Measurements from ENCODE around the gene LAYN.

The LAYN gene, protein sequence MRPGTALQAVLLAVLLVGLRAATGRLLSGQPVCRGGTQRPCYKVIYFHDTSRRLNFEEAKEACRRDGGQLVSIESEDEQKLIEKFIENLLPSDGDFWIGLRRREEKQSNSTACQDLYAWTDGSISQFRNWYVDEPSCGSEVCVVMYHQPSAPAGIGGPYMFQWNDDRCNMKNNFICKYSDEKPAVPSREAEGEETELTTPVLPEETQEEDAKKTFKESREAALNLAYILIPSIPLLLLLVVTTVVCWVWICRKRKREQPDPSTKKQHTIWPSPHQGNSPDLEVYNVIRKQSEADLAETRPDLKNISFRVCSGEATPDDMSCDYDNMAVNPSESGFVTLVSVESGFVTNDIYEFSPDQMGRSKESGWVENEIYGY

DNA sequence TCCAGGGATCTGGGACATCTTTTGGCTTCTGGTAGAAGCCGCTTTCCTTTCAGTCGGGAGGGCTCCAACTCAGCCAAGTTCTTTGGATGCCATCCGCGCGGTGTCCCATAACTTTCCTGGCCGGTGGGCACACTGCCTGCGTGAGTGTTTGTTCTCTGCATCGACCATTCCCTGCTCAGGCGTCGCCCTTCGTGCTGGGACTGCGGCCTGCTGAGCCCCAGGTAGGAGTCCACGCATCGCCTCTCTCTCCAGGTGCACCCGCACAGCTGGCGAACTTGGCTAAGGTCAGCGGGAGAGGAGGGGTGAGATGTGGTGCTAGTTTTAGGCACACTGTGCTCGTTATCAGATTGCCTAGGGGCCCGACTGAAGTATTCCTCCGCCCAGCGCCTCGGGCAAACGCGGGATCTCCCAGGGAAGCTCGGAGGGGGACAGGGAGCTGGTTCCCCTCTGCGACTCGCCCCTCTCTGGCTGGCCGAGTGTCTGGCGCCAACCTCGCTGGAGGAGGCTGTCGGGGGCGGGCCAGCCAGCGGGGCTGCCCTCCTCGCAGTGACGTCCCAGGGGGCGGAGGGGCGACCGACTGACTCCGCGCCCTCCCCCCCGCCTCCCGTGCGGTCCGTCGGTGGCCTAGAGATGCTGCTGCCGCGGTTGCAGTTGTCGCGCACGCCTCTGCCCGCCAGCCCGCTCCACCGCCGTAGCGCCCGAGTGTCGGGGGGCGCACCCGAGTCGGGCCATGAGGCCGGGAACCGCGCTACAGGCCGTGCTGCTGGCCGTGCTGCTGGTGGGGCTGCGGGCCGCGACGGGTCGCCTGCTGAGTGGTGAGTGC, at the start of gene LAYN:
Gene LAYN, plus strand, starts transcription at position 607 of the 823 bp plus-strand sequence. Its CDS starts 124 bp downstream, at position 731.
- no peak for FAIRE-seq

DNA sequence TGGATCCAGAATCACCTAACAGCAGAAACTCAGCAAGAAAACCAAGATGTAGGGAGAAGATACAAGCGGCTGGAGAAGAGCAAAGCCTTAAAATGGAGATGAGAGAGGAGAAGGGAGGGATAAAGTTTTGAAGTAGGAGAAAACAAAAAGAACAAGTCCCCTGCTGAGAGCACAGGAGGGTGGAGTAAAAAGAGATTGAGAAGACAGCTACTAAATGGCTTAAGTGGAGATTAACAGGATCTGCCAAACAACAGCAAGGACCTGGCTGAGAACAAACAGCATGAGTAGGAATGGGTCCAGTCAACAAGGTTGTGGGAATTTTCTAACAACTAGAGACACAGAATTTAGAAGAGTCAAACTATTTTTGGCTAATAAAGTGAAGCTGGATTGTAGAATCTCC, 46.5 kb upstream of the LAYN start:
- FAIRE-seq: no peak

DNA sequence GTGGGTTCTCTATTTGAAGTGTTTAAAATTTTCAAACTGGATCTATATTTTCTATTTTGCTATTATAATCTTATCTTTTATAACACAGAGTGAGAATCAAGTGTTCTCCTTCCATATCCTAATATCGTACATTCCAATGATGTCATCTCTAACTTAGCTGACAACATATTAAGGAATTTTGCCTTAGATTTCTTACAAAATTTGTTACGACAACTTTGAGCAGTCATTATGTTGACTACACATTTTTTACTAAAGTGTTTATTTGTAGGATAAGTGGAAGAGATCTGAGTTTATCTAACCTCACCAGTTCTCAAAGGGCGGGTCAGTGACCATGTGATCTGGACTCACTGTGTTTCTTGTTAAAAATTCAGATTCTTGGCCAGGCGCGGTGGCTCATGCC, 41.0 kb upstream of the LAYN start:
- FAIRE-seq: no peak

DNA sequence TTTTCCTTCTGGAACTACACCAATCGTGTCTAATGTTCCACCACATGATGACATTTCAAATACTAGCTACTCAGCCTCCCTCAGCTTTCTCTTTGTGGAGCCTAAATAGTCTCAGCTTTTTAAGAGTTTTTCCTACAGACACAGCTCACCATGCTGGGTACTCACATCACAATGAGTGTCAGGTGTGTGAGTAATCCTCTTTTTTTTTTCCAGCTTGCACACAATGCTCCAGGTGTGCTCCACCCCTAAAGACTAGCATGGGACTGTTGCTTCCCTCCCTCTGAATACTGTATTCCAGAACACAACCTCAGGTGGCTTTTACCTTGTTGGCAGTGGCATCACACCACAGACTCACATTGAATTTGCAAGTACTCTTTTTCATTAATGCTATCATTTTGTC, 40.0 kb upstream of the LAYN start:
- FAIRE-seq: no peak

DNA sequence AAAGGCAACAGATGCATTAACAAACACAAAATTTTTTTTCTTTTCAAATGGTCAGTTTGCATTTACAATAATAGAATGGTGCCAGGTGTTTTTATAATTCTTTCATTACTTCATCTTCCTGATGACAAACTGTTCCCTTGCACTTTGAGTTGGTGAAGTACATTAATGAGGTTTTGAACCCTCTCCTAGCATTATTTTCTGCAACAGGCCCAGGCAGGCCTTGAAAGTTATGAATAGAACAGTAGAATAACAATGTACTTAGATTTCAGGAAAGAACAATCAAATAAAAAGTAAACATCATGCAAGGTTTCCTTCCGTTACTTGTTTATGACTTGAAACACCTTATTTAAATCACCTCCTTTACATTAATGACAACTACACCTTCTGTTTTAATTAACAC, 37.9 kb upstream of the LAYN start:
- FAIRE-seq: no peak

DNA sequence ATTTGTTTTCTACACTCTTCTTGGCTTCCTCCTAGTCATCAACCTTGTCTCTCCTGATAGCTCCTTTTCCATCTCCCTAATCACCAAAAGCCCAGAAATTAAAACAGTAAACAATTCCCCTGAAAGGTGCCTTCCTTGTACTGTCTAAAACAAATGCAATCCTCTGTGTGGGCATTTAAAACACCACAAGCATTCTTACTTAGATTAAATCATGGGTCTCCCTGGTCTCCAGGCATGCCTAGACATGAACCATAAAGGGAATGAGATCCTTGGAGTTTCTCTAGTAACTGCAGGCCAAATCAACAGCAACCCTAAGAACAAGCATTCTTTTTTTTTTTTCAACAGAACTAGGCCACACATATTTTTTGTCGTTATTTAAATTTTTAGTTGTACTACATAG, 30.2 kb upstream of the LAYN start:
- no peak for FAIRE-seq

DNA sequence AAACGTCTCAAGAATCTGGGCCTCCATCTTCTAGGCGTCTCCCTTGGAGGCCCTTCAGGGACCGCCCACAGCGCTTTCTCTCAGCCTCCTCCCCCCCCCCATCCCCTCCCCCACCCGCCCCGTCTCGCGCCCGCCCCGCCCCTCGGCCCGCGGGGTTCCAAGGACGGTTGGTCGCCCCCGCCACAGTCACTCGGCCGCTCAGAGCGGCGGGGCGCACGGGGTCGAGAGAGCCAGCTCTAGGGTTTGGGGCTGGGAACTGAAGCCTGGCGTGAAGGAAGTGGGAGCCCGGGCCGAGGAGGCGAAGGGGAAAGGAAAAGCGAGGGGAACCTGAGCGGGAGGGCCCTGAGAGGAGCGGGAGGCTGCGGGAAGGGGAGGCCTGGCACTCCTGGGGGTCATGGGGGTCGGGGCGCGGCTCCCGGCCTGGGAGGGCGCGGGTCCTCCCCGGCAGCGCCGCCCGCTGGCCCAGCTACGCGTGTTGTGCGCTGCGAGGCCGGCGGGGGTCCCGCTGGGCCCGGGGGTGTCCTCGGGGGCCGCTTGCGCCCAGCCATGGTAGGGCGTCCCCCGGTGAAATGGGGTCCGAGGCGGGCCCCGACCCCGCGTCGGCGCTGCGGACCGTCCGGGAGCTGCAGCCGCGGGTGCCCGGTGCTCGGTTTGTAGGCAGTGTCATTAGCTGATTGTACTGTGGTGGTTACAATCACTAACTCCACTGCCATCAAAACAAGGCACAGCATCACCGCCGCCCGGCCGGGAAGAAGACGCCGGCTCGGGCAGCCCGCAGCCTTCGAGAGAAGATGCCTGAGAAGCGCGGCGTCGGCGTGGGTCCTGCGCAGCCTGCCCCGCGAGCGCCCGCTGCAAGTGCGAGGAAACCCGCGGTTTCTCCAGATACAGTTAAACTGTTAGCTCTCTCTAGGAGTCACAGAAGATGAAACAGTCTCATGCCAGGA, 28.0 kb upstream of the LAYN start, which contains the start of gene BTG4:
Gene BTG4, minus strand, starts transcription at position 91 of the 944 bp plus-strand sequence. CDS start 13,610 bp downstream, outside the sequence.
- no peak for FAIRE-seq

DNA sequence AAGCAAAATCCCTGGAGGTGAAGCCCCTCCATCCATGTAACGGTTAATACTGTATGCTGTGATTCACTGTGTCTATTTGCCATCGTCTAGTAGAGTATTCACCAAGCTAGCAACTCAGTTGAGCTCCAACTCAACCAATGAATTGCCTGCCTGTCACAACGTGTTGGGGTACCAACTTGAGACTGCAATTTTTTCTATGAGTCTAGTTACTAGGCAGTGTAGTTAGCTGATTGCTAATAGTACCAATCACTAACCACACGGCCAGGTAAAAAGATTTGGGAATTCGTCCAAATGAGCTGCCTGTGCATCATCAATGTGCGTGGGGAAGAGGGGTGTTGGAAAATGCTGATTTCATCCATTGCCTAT, 27.3 kb upstream of the LAYN start:
- no peak for FAIRE-seq

DNA sequence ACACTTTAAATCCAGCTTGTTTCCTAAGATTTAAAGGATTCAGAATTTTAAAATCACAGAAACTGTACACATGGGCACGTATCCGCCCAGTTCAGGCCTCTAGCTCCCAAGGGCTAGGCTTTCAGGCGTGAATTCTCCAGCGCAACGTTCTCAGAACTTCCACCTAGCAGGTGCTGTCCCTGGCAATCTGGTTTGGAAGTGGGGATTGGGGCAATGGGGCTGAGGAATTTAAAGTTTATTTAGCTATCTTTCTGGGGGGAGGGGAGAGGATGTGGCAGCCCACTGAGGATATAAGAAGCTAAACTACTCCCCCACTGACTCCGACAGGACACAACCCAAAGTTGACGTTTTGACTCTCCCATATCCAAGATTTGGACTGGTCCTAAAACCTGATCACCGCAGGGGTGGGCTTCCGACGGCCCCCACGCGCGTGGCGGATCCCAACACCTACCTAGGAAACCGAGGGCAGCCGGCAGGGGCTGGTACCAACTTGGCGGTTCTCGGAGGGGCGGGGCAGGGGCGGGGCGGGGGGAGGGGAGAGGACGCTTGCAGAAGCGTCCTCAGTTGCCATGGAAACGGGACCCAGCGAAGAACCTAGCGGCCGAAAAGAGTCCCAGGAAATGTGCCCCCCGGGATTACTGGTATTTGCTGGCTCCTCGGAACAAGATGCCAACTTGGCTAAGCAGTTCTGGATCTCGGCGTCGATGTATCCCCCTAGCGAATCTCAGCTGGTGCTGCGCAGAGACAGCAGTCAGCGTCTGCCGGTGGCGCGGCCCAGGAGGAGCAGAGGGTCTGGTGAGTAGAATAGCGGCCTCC, 26.1 kb upstream of the LAYN start, which contains the start of gene HOATZ:
Gene HOATZ, plus strand, starts transcription at position 563 of the 816 bp plus-strand sequence. Its CDS starts 7 bp downstream, at position 570.
- no peak for FAIRE-seq

DNA sequence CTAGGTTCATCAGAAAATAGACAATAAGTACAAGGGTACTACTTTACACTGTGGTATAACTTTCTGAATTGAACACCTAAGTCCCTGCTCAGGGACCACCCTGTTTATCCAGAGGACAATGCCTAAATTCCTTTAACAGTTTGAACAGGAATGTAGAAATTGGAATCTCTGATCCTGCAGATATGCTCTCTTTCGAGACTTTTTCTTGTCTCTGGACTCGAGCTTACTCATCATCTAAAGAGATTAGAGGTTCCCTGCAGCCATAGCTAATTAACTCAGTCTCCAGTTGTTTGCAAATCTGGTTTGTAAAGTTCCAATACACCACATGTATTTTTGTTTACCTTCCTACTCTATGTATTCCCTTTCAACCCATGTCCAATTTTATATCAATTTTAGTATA, 24.9 kb upstream of the LAYN start:
- no peak for FAIRE-seq

DNA sequence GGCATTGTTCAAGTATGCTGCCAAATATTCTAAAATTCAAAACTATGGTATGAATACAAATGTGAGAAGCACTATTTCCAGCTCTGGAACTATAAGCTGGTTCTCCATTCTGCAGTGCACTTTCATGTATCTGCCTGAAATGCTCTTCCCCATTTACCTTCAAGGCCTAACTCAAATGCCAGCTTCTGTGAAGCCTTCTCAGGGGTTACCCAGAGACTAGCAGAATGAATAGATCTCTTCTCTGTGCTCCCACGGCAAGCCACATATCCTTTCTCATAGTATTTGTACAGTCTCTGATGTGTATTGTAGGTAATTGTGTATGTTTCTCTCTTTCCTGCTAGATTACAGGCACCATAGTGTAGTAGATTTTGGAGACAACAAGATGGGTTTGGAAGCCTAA, 21.9 kb upstream of the LAYN start:
- no peak for FAIRE-seq

DNA sequence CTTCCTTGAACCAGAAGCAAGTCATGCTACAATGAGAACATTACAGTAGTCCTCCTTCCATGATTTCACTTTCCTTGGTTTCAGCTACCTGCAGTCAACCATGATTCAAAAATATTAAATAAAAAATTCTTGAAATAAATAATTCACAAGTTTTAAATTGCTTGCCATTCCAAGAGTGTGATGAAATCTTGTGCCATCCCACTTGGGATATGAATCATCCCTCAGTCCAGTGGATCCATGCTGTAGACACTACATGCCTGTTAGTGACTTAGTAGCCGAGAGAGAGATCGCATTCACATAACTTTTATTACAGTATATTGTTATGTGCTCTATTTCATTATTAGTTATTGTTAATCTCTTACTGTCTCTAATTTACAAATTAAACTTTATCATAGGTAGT, 20.0 kb upstream of the LAYN start:
- no peak for FAIRE-seq

DNA sequence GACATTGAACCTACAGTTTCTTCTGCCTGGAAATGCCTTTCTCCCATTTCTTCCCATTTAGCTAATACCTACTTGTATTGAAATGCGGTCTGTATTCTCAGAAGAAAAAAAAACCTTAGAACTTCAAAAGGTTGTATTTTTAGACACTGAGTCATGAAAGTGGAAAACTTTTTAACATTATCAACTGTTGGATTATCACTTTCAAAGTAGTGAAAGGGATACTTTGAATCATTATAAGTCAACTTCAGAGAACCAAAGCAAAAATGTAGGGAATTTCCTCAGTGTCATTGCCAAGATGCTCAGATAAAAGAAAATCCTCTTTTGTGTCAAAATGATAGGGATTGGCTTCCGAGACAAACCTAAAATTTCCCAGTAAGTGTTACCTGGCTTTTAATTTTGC, 19.4 kb upstream of the LAYN start:
- FAIRE-seq: no peak

DNA sequence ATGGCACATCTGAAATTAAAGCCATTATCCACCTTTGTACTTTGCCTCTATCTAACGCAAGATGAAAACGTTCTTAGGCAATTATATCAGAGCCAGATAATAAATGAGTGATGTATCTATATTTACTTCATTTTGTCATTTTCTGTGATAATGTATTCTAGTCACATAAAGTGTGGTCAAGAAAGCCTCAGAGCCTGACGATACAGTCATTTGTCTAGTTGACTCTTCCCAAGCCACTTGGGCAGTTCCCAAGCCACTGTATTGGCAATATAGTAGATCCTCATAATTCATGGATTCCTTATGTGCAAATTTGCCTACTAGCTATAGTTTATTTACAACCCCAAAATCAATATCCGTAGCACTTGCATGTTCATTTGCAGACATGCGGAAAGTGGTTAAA, 18.1 kb upstream of the LAYN start:
- no peak for FAIRE-seq

DNA sequence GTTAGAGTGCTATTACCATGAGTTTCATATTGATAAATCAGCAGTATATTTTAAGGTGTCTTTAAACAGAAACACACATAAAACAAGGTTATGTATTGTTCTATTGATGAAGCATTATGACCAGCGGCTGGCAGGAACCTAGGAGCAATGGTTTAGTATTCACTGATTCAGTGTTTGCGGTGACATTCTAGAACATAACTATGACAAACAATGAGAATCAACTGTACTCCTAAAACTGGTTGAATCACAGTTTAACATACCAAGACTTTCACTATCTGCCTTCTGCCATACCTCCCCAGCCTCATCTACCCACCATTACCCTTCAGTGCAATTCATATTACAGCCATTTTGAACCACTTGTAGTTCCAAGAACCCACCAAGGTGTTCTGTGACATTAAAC, 17.2 kb upstream of the LAYN start:
- no peak for FAIRE-seq

DNA sequence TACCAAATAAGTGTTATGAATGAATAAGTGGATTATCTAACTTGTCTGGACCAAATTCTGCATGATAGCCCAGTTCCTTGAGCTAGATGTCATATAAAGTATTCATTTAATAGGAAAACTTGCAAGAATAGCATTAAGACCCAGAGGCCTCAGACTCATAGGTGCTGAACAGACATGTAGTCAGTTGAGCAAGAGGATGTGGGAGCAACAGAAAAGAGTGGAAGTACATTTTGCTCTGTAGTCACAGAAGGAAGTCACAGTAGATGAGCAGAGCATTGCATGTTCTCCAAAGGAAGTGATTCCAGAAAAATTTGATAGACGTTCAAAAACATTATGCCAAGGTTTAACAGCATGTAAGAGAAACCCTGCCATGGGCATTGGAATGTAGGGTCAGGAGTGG, 16.5 kb upstream of the LAYN start:
- no peak for FAIRE-seq

DNA sequence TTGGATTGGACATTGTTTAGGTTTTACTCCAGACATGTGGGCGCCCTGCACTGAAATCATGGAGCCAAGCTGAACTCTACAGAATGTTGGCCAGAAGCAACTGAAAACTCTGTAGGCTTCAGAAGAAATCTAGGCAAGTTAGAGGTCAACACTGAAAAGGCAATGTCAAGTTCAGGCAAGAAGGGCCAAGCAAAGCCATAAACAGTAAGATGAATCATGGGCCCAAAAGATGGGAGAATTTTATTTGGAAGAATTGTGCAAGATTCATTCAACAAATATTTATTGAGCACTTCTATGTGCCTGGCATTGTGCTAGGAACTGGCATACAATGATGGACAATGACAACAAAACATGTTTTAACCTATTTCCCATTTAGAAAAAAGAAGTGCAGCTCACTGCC, 15.1 kb upstream of the LAYN start:
- FAIRE-seq: no peak

DNA sequence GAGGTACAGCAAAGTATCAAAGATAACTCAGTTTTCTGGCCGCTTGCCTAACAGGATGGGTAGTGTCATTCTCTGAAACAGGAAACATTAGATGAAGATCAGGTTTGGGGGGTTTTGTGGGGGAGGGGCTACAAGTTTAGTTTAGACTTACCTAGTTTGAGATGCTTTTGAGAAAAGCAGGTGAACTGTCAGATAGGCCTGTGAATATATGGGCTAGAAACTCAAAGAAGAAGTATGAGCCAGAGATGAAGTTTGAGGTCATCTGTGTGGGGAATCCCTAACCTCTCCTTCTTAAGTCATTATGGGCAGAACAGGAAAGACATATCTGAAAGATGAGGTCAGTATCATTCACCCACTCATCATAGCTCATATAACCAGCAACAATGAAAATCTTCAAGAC, 14.0 kb upstream of the LAYN start:
- no peak for FAIRE-seq

DNA sequence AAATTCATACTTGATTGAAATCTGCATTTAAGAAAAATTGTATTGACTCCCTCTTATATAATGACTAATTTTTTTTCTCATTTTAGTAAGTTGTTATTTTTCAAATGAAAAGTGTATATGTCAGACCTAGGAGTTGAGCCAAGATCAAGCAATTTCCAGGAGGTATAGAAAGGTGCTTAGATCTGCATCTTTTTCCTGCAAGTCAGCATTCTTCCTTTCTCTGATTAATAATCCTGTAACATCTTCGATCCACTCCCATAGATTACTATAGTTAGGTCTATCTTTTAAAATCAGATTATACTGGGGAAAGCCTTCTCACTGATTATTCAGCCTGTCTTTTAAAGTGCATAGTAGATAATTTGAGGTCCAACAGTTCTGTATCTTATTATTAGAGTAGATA, 13.2 kb upstream of the LAYN start:
- FAIRE-seq: no peak

DNA sequence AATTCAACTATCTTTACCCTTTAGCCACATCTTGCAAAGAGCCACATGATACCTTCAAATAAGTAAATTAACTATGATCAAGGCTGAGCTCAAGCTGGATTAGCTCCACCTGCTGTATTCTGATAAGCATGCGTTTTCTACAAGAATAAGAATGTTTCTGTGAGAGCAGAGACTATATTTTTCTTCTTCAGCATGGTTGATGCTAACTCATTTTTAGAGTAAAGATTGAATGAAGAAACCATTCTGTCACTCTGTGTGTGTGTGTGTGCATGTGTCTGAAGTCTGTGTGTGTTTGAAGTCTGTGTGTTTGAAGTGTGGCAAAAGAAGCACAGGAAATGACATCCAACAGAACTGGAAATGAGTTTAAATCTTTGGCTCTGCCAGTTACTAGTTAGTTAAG, 12.0 kb upstream of the LAYN start:
- FAIRE-seq: no peak

DNA sequence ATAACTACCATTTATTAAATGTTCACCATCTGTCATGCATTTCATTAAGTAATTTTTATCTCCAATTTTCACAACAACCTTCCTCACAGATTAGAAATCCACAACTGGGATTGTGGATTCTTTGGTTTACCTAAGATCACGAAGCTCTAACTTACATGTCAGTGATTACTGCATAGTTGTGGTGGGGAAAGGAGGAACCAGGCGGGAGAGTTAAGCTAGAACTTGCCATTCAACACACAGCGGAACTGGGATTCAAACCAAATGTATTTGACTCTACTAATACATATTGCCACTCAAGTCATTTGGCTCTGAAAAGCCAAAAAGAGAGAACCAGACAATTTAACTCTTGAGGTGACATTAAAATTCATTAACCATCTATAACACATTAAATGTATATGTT, 10.4 kb upstream of the LAYN start:
- no peak for FAIRE-seq

DNA sequence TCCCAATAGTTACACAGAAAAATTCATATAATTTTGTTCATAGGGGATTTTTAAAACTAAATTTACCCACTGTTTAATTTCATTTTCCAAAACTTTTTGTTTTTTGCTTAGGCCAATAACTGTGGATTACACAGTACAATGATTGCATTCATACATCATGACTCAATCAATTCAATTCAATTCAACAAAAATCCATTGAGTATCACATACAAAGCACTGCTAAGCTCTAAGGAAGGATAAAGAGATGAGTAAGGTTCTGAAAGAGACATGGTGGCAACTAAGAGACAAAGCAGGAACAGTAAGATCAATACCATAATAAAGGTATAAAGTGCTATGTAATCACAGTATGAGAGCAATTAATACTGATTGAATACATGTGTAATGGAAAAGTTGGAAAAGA, 9.4 kb upstream of the LAYN start:
- no peak for FAIRE-seq

All from TTC549 (cell line).